Trophoblast cell (in vitro differentiated cells and primary cell): ENCODE results near the gene TNFRSF4.

ENCODE experiments used
- DNase-seq, 2 donors: peaks; one replicate each; pipeline ENCODE4 v3.0.0-alpha.2; 2016
- H2AFZ ChIP-seq: 2 replicates; pipeline ENCODE4 v1.6.1; 2013; ENCODE audit warnings: low read length, moderate library complexity, mild to moderate bottlenecking; ENCODE audit not compliant: insufficient read depth, poor library complexity
- H2AK5ac ChIP-seq: 2 replicates; pipeline ENCODE4 v1.6.1; 2013; ENCODE audit warnings: mild to moderate bottlenecking, low read length
- H2BK120ac ChIP-seq: 2 replicates; pipeline ENCODE4 v1.6.1; 2013; ENCODE audit warnings: low read length, mild to moderate bottlenecking, moderate library complexity; ENCODE audit not compliant: insufficient read depth, poor library complexity
- H2BK12ac ChIP-seq: 2 replicates; pipeline ENCODE4 v1.6.1; 2013; ENCODE audit warnings: mild to moderate bottlenecking, low read length, moderate library complexity
- H2BK5ac ChIP-seq: 2 replicates; pipeline ENCODE4 v1.6.1; 2013; ENCODE audit warnings: low read length, low read depth, moderate library complexity, mild to moderate bottlenecking; ENCODE audit not compliant: poor library complexity
- H3K14ac ChIP-seq: 2 replicates; pipeline ENCODE4 v1.6.1; 2013; ENCODE audit warnings: mild to moderate bottlenecking, low read length
- H3K18ac ChIP-seq: 2 replicates; pipeline ENCODE4 v1.6.1; 2013; ENCODE audit warnings: mild to moderate bottlenecking, low read length
- H3K23ac ChIP-seq: 2 replicates; pipeline ENCODE4 v1.6.1; 2013; ENCODE audit warnings: low read length
- H3K27ac ChIP-seq: 2 replicates; pipeline ENCODE4 v1.5.1; 2013; ENCODE audit warnings: low read depth, mild to moderate bottlenecking, inconsistent platforms, low read length, moderate library complexity
- H3K27me3 ChIP-seq: 2 replicates; pipeline ENCODE4 v1.6.1; 2013; ENCODE audit warnings: inconsistent platforms, mild to moderate bottlenecking, low read length, moderate library complexity; ENCODE audit not compliant: insufficient read depth
- H3K36me3 ChIP-seq, 2 experiments: 1 replicate in 1 of 2; 2 replicates in 1 of 2; pipeline ENCODE4 v1.6.1; 2013; ENCODE audit warnings: low read length in 2 of 2, mild to moderate bottlenecking in 2 of 2, moderate library complexity in 1 of 2; ENCODE audit not compliant: insufficient read depth in 2 of 2, control insufficient read depth in 1 of 2
- H3K4ac ChIP-seq: 2 replicates; pipeline ENCODE4 v1.6.1; 2013; ENCODE audit warnings: low read depth, mild to moderate bottlenecking, low read length, moderate library complexity
- H3K4me1 ChIP-seq, 2 experiments: 1 replicate in 1 of 2; 2 replicates in 1 of 2; pipeline ENCODE4 v1.6.1; 2013; ENCODE audit warnings: low read length in 2 of 2, mild to moderate bottlenecking in 2 of 2, moderate library complexity in 1 of 2; ENCODE audit not compliant: insufficient read depth in 2 of 2, control insufficient read depth in 1 of 2
- H3K4me2 ChIP-seq: 2 replicates; pipeline ENCODE4 v1.6.1; 2013; ENCODE audit warnings: inconsistent platforms, mild to moderate bottlenecking, low read length, moderate library complexity
- H3K4me3 ChIP-seq: 2 replicates; pipeline ENCODE4 v1.5.1; 2013; ENCODE audit warnings: mild to moderate bottlenecking, low read depth, low read length, inconsistent platforms
- H3K79me1 ChIP-seq: one replicate; pipeline ENCODE4 v1.6.1; 2013; ENCODE audit warnings: low read length
- H3K79me2 ChIP-seq: 2 replicates; pipeline ENCODE4 v1.6.1; 2013; ENCODE audit warnings: low read length, mild to moderate bottlenecking; ENCODE audit not compliant: control insufficient read depth, insufficient read depth, poor library complexity
- H3K9ac ChIP-seq: 2 replicates; pipeline ENCODE4 v1.6.1; 2013; ENCODE audit warnings: mild to moderate bottlenecking, low read length
- H3K9me3 ChIP-seq: 2 replicates; pipeline ENCODE4 v1.6.1; 2013; ENCODE audit warnings: low read depth, mild to moderate bottlenecking, control low read depth, inconsistent platforms, low read length; ENCODE audit not compliant: insufficient read depth
- H4K12ac ChIP-seq: 2 replicates; pipeline ENCODE4 v1.6.1; 2013; ENCODE audit warnings: low read depth, mild to moderate bottlenecking, low read length, moderate library complexity
- H4K8ac ChIP-seq: 2 replicates; pipeline ENCODE4 v1.6.1; 2013; ENCODE audit warnings: low read depth, mild to moderate bottlenecking, low read length, moderate library complexity
- H4K91ac ChIP-seq: one replicate; pipeline ENCODE4 v1.6.1; 2013; ENCODE audit warnings: low read depth, mild to moderate bottlenecking, low read length, moderate library complexity
- WGBS: extraction: QIAGEN DNeasy Blood & Tissue Kit; methylation state at CpG from one replicate; pipeline ENCODE4 v1.1.7; 2013; ENCODE audit warnings: missing lambda C conversion rate; ENCODE audit not compliant: insufficient read length, insufficient coverage; ENCODE audit errors: extremely low coverage; 5-methylcytosine and 5-hydroxymethylcytosine counted together

The TNFRSF4 gene

GRCh38 chr1:1243807-1244191 lies 29.8 kb upstream of the TNFRSF4 start:
- no CpG with 5 or more reads among the region's 23 CpGs for WGBS

GRCh38 chr1:1243266-1243660 lies 29.3 kb upstream of the TNFRSF4 start:
- Histone ChIP-seq H3K79me2 (no peaks in the 10 kb centered on the region), H4K91ac (no peak overlapping the region), H2BK5ac (no peak overlapping the region), H4K8ac (no peak overlapping the region), H3K27me3 (peaks cover 5% of the 10 kb centered on the region), H3K4me2 (no peak overlapping the region), H3K9ac (no peak overlapping the region), H3K14ac (no peak overlapping the region), H3K9me3 (peaks cover 2% of the 10 kb centered on the region), H3K4ac (no peak overlapping the region), H3K27ac (no peak overlapping the region), H3K18ac (no peak overlapping the region), H2BK120ac (no peak overlapping the region), H2AFZ (no peak overlapping the region), H3K4me1 (peaks cover 7 to 18% of the 10 kb centered on the region in 2 experiments), H3K4me3 (no peak overlapping the region), H4K12ac (no peak overlapping the region), H2BK12ac (no peak overlapping the region), H3K36me3 (peaks cover 0 to 6% of the 10 kb centered on the region in 2 experiments), H2AK5ac (no peak overlapping the region), H3K23ac (no peak overlapping the region), H3K79me1 (peaks cover 5% of the 10 kb centered on the region)
- DNase-seq = no peak
- no CpG with 5 or more reads among the region's 23 CpGs for WGBS

More at GRCh38 chr1:1243807-1244191, 29.8 kb upstream of the TNFRSF4 start:
- Histone ChIP-seq H2BK120ac (no peak overlapping the region), H3K4me2 (no peak overlapping the region), H2BK12ac (no peak overlapping the region), H3K4ac (no peak overlapping the region), H3K79me2 (no peaks in the 10 kb centered on the region), H3K14ac (no peak overlapping the region), H3K27me3 (peaks cover 5% of the 10 kb centered on the region), H2AFZ (no peak overlapping the region), H3K9ac (no peak overlapping the region), H4K91ac (no peak overlapping the region), H3K23ac (no peak overlapping the region), H3K4me3 (no peak overlapping the region), H3K18ac (no peak overlapping the region), H3K27ac (no peak overlapping the region), H3K79me1 (peaks cover 3% of the 10 kb centered on the region), H4K12ac (no peak overlapping the region), H2AK5ac (no peak overlapping the region), H3K4me1 (peaks cover 7 to 14% of the 10 kb centered on the region in 2 experiments), H3K36me3 (peaks cover 0 to 6% of the 10 kb centered on the region in 2 experiments), H3K9me3 (peaks cover 2% of the 10 kb centered on the region), H2BK5ac (no peak overlapping the region), H4K8ac (no peak overlapping the region)
- DNase-seq = peak in 1 of 2 donors; percentile 4

GRCh38 chr1:1242461-1243265 lies 28.7 kb upstream of the TNFRSF4 start:
- Histone ChIP-seq H2BK5ac (no peak overlapping the region), H3K4ac (no peak overlapping the region), H3K9ac (no peak overlapping the region), H3K4me2 (no peak overlapping the region), H3K14ac (no peak overlapping the region), H4K91ac (no peak overlapping the region), H3K79me1 (peaks cover 5% of the 10 kb centered on the region), H3K4me3 (no peak overlapping the region), H3K79me2 (no peaks in the 10 kb centered on the region), H2BK12ac (no peak overlapping the region), H3K4me1 (peaks cover 7 to 24% of the 10 kb centered on the region in 2 experiments), H3K27ac (no peak overlapping the region), H2AFZ (no peak overlapping the region), H2BK120ac (no peak overlapping the region), H3K36me3 (peaks cover 0 to 6% of the 10 kb centered on the region in 2 experiments), H3K18ac (no peak overlapping the region), H4K12ac (no peak overlapping the region), H3K27me3 (peaks cover 5% of the 10 kb centered on the region), H2AK5ac (no peak overlapping the region), H3K9me3 (peaks cover 2% of the 10 kb centered on the region), H3K23ac (no peak overlapping the region), H4K8ac (no peak overlapping the region)
- DNase-seq = no peak
- no CpG with 5 or more reads among the region's 41 CpGs for WGBS

GRCh38 chr1:1241588-1242219 lies 27.8 kb upstream of the TNFRSF4 start:
- H3K27me3 ChIP-seq = peaks cover 5% of the 10 kb centered on the region
- peaks cover 2% of the 10 kb centered on the region for H3K9me3 ChIP-seq
- peaks cover 0 to 6% of the 10 kb centered on the region in 2 experiments for H3K36me3 ChIP-seq
- WGBS = no CpG with 5 or more reads among the region's 26 CpGs
- H3K79me2 ChIP-seq = no peaks in the 10 kb centered on the region
- no peak overlapping the region for H2BK12ac ChIP-seq
- no peak overlapping the region for H4K91ac ChIP-seq
- H3K18ac ChIP-seq = no peak overlapping the region
- peaks cover 5% of the 10 kb centered on the region for H3K79me1 ChIP-seq
- H4K12ac ChIP-seq = no peak overlapping the region
- H4K8ac ChIP-seq = no peak overlapping the region
- no peak overlapping the region for H2AK5ac ChIP-seq
- H3K4me3 ChIP-seq = no peak overlapping the region
- no peak overlapping the region for H3K14ac ChIP-seq
- peaks cover 2 to 26% of the 10 kb centered on the region in 2 experiments for H3K4me1 ChIP-seq
- H3K4ac ChIP-seq = no peak overlapping the region
- no peak overlapping the region for H2AFZ ChIP-seq
- no peak overlapping the region for H3K9ac ChIP-seq
- no peak overlapping the region for H2BK5ac ChIP-seq
- H3K23ac ChIP-seq = no peak overlapping the region
- H3K27ac ChIP-seq = no peak overlapping the region
- no peak overlapping the region for H2BK120ac ChIP-seq
- DNase-seq = no peak
- no peak overlapping the region for H3K4me2 ChIP-seq
